Heart left ventricle (tissue), 16 donors: Measurements from ENCODE around the gene RIOK3. TPM values are rescaled to one million over a fixed set of nuclear protein-coding genes. Genes with fewer than 3 reads are reported as not detected.
A peak's percentile ranks its signal among the peaks of the same experiment; 100 is the strongest.
"Not testable (repeated sequence)": the region's sequence is repeated elsewhere in the genome, so short reads cannot be mapped to it uniquely, and the experiment has no call there.

Experiments used
- ATAC-seq, 4 donors: fragments of 200-7000 bp; cut with Tn5 transposase; one replicate each; pipeline ENCODE4 v1.9.1; 2020 to 2022; ENCODE audit warnings: moderate library complexity in 4 of 4, mild to moderate bottlenecking in 3 of 4, moderate number of reproducible peaks in 1 of 4
- DNase-seq, 5 donors: peaks; one replicate each; pipeline ENCODE4 v3.0.0-alpha.2; 2020
- H3K27ac ChIP-seq, 12 donors: fragments of 200-600 bp; sonication (generic) in 4 of 12; one replicate each; pipeline versions ENCODE4 v1.5.0 to v1.8.0; 2016 to 2022; ENCODE audit warnings: mild to moderate bottlenecking in 2 of 12
- H3K27me3 ChIP-seq, 9 donors: fragments of 200-600 bp; sonication (generic) in 2 of 9; one replicate each; pipeline versions ENCODE4 v1.5.1 to v1.8.0; 2016 to 2022; ENCODE audit warnings: mild to moderate bottlenecking in 3 of 9
- H3K36me3 ChIP-seq, 9 donors: fragments of 200-600 bp; sonication (generic) in 2 of 9; one replicate each; pipeline versions ENCODE4 v1.5.0 to v1.8.0; 2018 to 2022; ENCODE audit warnings: mild to moderate bottlenecking in 2 of 9
- H3K4me1 ChIP-seq, 12 donors: fragments of 200-600 bp; sonication (generic) in 4 of 12; one replicate each; pipeline versions ENCODE4 v1.5.0 to v1.8.0; 2016 to 2022; ENCODE audit warnings: mild to moderate bottlenecking in 3 of 12
- H3K4me3 ChIP-seq, 12 donors: fragments of 200-600 bp; sonication (generic) in 4 of 12; one replicate each; pipeline versions ENCODE4 v1.5.0 to v1.8.0; 2017 to 2022; ENCODE audit warnings: mild to moderate bottlenecking in 9 of 12, moderate library complexity in 4 of 12
- H3K9me3 ChIP-seq, 12 donors: fragments of 200-600 bp; sonication (generic) in 4 of 12; one replicate each; pipeline versions ENCODE4 v1.5.0 to v1.8.0; 2016 to 2022; ENCODE audit warnings: mild to moderate bottlenecking in 1 of 12
- POLR2A ChIP-seq, 2 donors: fragments of 450-650 bp; IDR thresholded peaks; one replicate each; pipeline ENCODE4 v1.6.1; 2017; ENCODE audit warnings: antibody characterized with exemption in 2 of 2, mild to moderate bottlenecking in 2 of 2, moderate library complexity in 2 of 2
- WGBS, 4 donors: extraction: QIAGEN DNeasy Blood & Tissue Kit in 2 of 4; methylation state at CpG; one replicate each; pipeline versions ENCODE4 v1.1.5 to v1.1.7; 2013 to 2018; 5-methylcytosine and 5-hydroxymethylcytosine counted together
- intact Hi-C, 10 donors: fragments of 100-400 bp; cut with DNase I; formaldehyde crosslinking; loops; one replicate each; pipeline versions ENCODE4 v1.11.1 to v1.14.2; 2022
- polyA plus RNA-seq, 2 donors: library from polyadenylated mRNA; stranded (reverse); fragments of 200-250 nt; gene quantifications; one replicate each; pipeline ENCODE4 v1.2.3, GENCODE V29; 2013
- total RNA-seq, 9 donors: library from RNA; depleted of rRNA in 2 of 9; stranded (reverse); fragments of >200 nt in 2 of 9; fragmentation: NEBNext Ultra II Directional in 3 of 9; extraction: Animal tissue kit (Norgen Biotek cat#: 25700) in 3 of 9; gene quantifications; one replicate each; pipeline versions ENCODE4 v1.1.0 to v1.2.4, GENCODE V29; 2016 to 2023
- TF ChIP-seq, protein P1 (sequence below), 12 donors: fragments of 200-600 bp; sonication (generic) in 4 of 12; IDR thresholded peaks; one replicate each; pipeline versions ENCODE4 v1.5.0 to v1.8.0; 2018 to 2022; ENCODE audit warnings: antibody characterized with exemption in 12 of 12, mild to moderate bottlenecking in 5 of 12
- donor health status: ischemic (EF 13 %, LVEDD 7.1; RV severe dilation, severe dysfunction).
- donor health status: healthy with polysubstance abuse.
- donor health status: DM: no; HTN: yes; CAD: no.
- donor health status: DM: no; HTN: no; CAD: no.
- donor health status: ischemic (EF 25% LVEDD 6.9; RV normal size, moderate dysfunction).
- donor health status: ischemic (EF 25% LVEDD 5.7; RV mildly dilated, moderate dysfunction).
- donor health status: healthy.
- donor health status: DM: yes; HTN: yes; CAD: no.
- donor health status: ischemic (EF 35%, LVEDD 5.7; RV mildly dilated, moderate dysfunction).
- donor health status: nonischemic (EF 11% LVEDD 7.7; RV severe dilation, severe dysfunction).
- donor health status: DM: yes; HTN: yes; CAD: no.
- donor health status: PGD.
- donor health status: ischemic (EF 29% LVEDD 5.4; RV normal size, mild dysfunction).
- donor health status: nonischemic (EF 23%, LVEDD 6.1; RV moderate dilation, normal function).

The RIOK3 gene
- total and polyA plus RNA-seq, 11 donors = 32.3 to 76.2 (median 51.1) TPM

- Histone ChIP-seq H3K4me1 (peaks cover 0 to 17% (median 0%) of the 10 kb centered on the region in 12 donors), H3K9me3 (peaks cover 0 to 7% (median 0%) of the 10 kb centered on the region in 12 donors), H3K27me3 (no peaks in the 10 kb centered on the region), H3K27ac (peak overlapping the region in 5 of 12 donors; percentile 26 to 82 (median 37)), H3K4me3 (peak overlapping the region in 5 of 12 donors; percentile 17 to 43 (median 24)), H3K36me3 (peaks cover 0 to 10% (median 5%) of the 10 kb centered on the region in 9 donors)
- no peak for TF ChIP-seq POLR2A (IDR thresholded peaks at IDR 0.05)
- TF ChIP-seq, protein P1, sequence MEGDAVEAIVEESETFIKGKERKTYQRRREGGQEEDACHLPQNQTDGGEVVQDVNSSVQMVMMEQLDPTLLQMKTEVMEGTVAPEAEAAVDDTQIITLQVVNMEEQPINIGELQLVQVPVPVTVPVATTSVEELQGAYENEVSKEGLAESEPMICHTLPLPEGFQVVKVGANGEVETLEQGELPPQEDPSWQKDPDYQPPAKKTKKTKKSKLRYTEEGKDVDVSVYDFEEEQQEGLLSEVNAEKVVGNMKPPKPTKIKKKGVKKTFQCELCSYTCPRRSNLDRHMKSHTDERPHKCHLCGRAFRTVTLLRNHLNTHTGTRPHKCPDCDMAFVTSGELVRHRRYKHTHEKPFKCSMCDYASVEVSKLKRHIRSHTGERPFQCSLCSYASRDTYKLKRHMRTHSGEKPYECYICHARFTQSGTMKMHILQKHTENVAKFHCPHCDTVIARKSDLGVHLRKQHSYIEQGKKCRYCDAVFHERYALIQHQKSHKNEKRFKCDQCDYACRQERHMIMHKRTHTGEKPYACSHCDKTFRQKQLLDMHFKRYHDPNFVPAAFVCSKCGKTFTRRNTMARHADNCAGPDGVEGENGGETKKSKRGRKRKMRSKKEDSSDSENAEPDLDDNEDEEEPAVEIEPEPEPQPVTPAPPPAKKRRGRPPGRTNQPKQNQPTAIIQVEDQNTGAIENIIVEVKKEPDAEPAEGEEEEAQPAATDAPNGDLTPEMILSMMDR (IDR thresholded peaks at IDR 0.05) = no peak
- 57 to 68% (median 61%) methylated on average over 14 of the region's 14 CpGs for WGBS, 4 donors
- ATAC-seq (peak in 1 of 4 donors; percentile 31), DNase-seq (no peak)
- intact Hi-C loops = no loop called here
Observed at GRCh38 chr18:23487738-23488570, 34.9 kb downstream of the RIOK3 start.

DNA sequence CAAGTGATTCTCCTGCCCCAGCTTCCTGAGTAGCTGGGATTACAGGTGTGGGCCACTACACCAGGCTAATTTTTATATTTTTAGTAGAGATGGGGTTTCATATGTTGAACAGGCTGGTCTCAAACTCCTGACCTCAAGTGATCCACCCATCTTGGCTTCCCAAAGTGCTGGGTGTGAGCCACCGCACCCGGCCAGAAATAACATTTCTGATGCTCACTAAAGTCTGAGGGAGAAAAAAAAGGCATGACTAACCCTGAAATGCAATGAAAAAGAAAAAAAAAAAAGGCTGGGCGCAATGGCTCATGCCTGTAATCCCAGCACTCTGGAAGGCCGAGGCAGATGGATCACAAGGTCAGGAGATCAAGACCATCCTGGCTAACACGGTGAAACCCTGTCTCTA is 36.5 kb downstream of the RIOK3 start:
- not testable (repeated sequence) for ATAC-seq

GRCh38 chr18:23493654-23494053 is 40.6 kb downstream of the RIOK3 start:
- 65 to 95% (median 75%) methylated on average over 1 of the region's 1 CpG for WGBS, 4 donors
- Histone ChIP-seq H3K27me3 (no peaks in the 10 kb centered on the region), H3K27ac (no peak overlapping the region), H3K9me3 (peaks cover 0 to 7% (median 0%) of the 10 kb centered on the region in 12 donors), H3K36me3 (no peaks in the 10 kb centered on the region), H3K4me3 (no peak overlapping the region), H3K4me1 (peaks cover 0 to 13% (median 0%) of the 10 kb centered on the region in 12 donors)
- intact Hi-C loops = loop anchor here in 1 of 10 donors (10.0 kb wide), 1 partner anchor 211 kb away; no protein-coding TSS in a partner anchor
- DNase-seq = no peak
- no peak for ATAC-seq
- TF ChIP-seq, protein P1 (IDR thresholded peaks at IDR 0.05) = no peak
- TF ChIP-seq POLR2A (IDR thresholded peaks at IDR 0.05) = no peak

More for the DNA sequence above, 36.5 kb downstream of the RIOK3 start:
- WGBS, 4 donors = 78 to 98% (median 87%) methylated on average over 5 of the region's 5 CpGs
- H3K9me3 ChIP-seq, intact Hi-C loops, H3K4me3 ChIP-seq, DNase-seq, H3K27me3 ChIP-seq, H3K27ac ChIP-seq, H3K36me3 ChIP-seq: not testable (repeated sequence)
- peaks cover 0 to 17% (median 0%) of the 10 kb centered on the region in 12 donors for H3K4me1 ChIP-seq

GRCh38 chr18:23494992-23495391 is 41.9 kb downstream of the RIOK3 start:
- H3K4me1 ChIP-seq = peaks cover 0 to 22% (median 0%) of the 10 kb centered on the region in 12 donors
- TF ChIP-seq, protein P1 (IDR thresholded peaks at IDR 0.05) = no peak
- no peak for TF ChIP-seq POLR2A (IDR thresholded peaks at IDR 0.05)
- DNase-seq (no peak), ATAC-seq (no peak)
- WGBS, 4 donors = 72 to 90% (median 83%) methylated on average over 1 of the region's 1 CpG
- no peaks in the 10 kb centered on the region for H3K36me3 ChIP-seq
- no peak overlapping the region for H3K27ac ChIP-seq
- peaks cover 0 to 7% (median 0%) of the 10 kb centered on the region in 12 donors for H3K9me3 ChIP-seq
- H3K4me3 ChIP-seq = no peak overlapping the region
- intact Hi-C loops = loop anchor here in 1 of 10 donors (10.0 kb wide), 1 partner anchor 210 kb away; no protein-coding TSS in a partner anchor
- no peaks in the 10 kb centered on the region for H3K27me3 ChIP-seq
